ENCODE measurements around the gene SPRED2.

SPRED2 gene

DNA sequence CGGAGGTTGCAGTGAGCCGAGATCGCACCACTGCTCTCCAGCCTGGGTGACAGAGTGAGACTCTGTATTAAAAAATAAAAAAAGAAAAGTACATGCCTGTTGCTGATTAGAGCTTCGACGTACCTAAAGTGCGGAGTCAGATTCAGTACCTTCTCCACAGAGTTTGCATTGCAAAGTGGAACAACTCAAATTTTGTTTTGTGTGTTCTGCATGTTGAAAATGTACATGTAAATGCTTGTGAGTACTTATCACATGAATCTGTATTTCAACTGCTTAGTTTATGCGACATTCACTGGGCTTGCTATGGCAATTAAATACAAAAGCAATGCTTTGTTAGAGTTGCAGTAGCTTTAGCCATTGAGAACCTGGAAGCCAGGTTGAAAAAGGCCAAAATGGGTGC is 168.4 kb downstream of the SPRED2 start:
- H3K9ac ChIP-seq (ENCODE audit: insufficient read length), result no peak overlapping the region
- peak overlapping the region; percentile 68; the same call in 1 of the 2 replicates for H3K27ac ChIP-seq
- no peak overlapping the region for H3K4me3 ChIP-seq
- peaks cover 49% of the 10 kb centered on the region for H3K36me3 ChIP-seq (ENCODE audit: insufficient read depth, low read length)
- H3K9me3 ChIP-seq (ENCODE audit: low read depth, low read length), result no peaks in the 10 kb centered on the region
- TF ChIP-seq FOXP2 (optimal IDR thresholded peaks at IDR 0.05; ENCODE audit: control extremely low read depth, extremely low read length, insufficient read depth) (no peak), POLR2AphosphoS5 (IDR thresholded peaks at IDR 0.05; ENCODE audit: borderline replicate concordance, low read depth, low read length) (no peak), EZH2 (IDR thresholded peaks at IDR 0.05) (no peak)
- no peak for DNase-seq (ENCODE audit: low read depth, low spot score)

DNA sequence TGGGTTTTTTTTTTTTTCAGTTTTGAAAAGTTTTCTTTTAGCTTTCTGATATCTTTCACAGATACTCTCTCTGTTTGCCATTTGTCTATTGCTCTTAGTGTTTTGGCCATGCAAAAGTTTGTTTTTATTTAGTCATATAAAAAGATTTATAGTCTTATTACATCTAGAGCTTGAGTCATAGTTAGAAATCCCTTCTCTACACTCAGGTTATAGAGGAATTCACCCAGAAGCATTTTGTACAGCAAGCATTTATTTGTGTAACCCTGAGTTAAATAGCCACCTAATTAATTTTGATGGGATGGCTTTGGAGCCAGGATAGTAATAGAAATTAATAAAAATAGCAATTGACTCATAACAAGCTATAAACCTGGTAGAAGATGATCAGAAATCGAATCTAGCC is 169.1 kb downstream of the SPRED2 start:
- H3K9me3 ChIP-seq (ENCODE audit: low read depth, low read length), result no peaks in the 10 kb centered on the region
- peaks cover 49% of the 10 kb centered on the region for H3K36me3 ChIP-seq (ENCODE audit: insufficient read depth, low read length)
- no peak overlapping the region for H3K27ac ChIP-seq
- no peak overlapping the region for H3K4me3 ChIP-seq
- DNase-seq (ENCODE audit: low read depth, low spot score), result no peak
- TF ChIP-seq FOXP2 (optimal IDR thresholded peaks at IDR 0.05; ENCODE audit: control extremely low read depth, extremely low read length, insufficient read depth) (no peak), EZH2 (IDR thresholded peaks at IDR 0.05) (no peak), POLR2AphosphoS5 (IDR thresholded peaks at IDR 0.05; ENCODE audit: borderline replicate concordance, low read depth, low read length) (no peak)
- H3K9ac ChIP-seq (ENCODE audit: insufficient read length), result no peak overlapping the region

- no peak for DNase-seq (ENCODE audit: low read depth, low spot score)
- TF ChIP-seq EZH2 (IDR thresholded peaks at IDR 0.05) (no peak), POLR2AphosphoS5 (IDR thresholded peaks at IDR 0.05; ENCODE audit: borderline replicate concordance, low read depth, low read length) (no peak), FOXP2 (optimal IDR thresholded peaks at IDR 0.05; ENCODE audit: control extremely low read depth, extremely low read length, insufficient read depth) (no peak)
- H3K27ac ChIP-seq, result peak overlapping the region; percentile 15; the same call in 1 of the 2 replicates
- H3K9ac ChIP-seq (ENCODE audit: insufficient read length), result no peak overlapping the region
- no peaks in the 10 kb centered on the region for H3K9me3 ChIP-seq (ENCODE audit: low read depth, low read length)
- H3K36me3 ChIP-seq (ENCODE audit: insufficient read depth, low read length), result peaks cover 38% of the 10 kb centered on the region
- no peak overlapping the region for H3K4me3 ChIP-seq
These were observed 170.7 kb downstream of the SPRED2 start for GRCh38 chr2:65261676-65262075.
